ENCODE results near the gene FANCG. TPM values are rescaled to one million over a fixed set of nuclear protein-coding genes. Genes with fewer than 3 reads are reported as not detected.

The FANCG gene
- polyA plus RNA-seq, 1 donor from 2014 or later = 15.9 TPM

GRCh38 chr9:35057271-35057620 lies 22.5 kb downstream of the FANCG start:
- Mint-ChIP-seq H3K4me3 (no peak overlapping the region), H3K27ac (peak overlapping the region in 2 of 3 donors; percentile 4 to 74), H3K27me3 (no peaks in the 10 kb centered on the region), H3K9me3 (no peaks in the 10 kb centered on the region), H3K4me1 (peaks cover 0 to 2% (median 0%) of the 10 kb centered on the region in 3 donors), H3K36me3 (peaks cover 14% of the 10 kb centered on the region)

GRCh38 chr9:35056571-35057270 lies 23.0 kb downstream of the FANCG start:
- H3K27me3 Mint-ChIP-seq = no peaks in the 10 kb centered on the region
- peaks cover 14% of the 10 kb centered on the region for H3K36me3 Mint-ChIP-seq
- H3K4me3 Mint-ChIP-seq = peak overlapping the region in 1 of 4 donors; percentile 31
- no peaks in the 10 kb centered on the region for H3K9me3 Mint-ChIP-seq
- peaks cover 0 to 2% (median 0%) of the 10 kb centered on the region in 3 donors for H3K4me1 Mint-ChIP-seq
- peak overlapping the region in 2 of 3 donors; percentile 4 to 74 for H3K27ac Mint-ChIP-seq

- Mint-ChIP-seq H3K36me3 (peaks cover 15% of the 10 kb centered on the region), H3K27me3 (no peaks in the 10 kb centered on the region), H3K4me3 (no peak overlapping the region), H3K4me1 (peaks cover 4 to 5% (median 5%) of the 10 kb centered on the region in 3 donors), H3K9me3 (no peaks in the 10 kb centered on the region), H3K27ac (peak overlapping the region in 1 of 3 donors; percentile 40)
Measured at GRCh38 chr9:35054871-35055644, 24.7 kb downstream of the FANCG start.

- H3K27me3 Mint-ChIP-seq = no peaks in the 10 kb centered on the region
- H3K27ac Mint-ChIP-seq = peak overlapping the region in 1 of 3 donors; percentile 40
- H3K4me1 Mint-ChIP-seq = peaks cover 4 to 5% (median 5%) of the 10 kb centered on the region in 3 donors
- peaks cover 13% of the 10 kb centered on the region for H3K36me3 Mint-ChIP-seq
- no peak overlapping the region for H3K4me3 Mint-ChIP-seq
- no peaks in the 10 kb centered on the region for H3K9me3 Mint-ChIP-seq
Measured at GRCh38 chr9:35054185-35054835, 25.4 kb downstream of the FANCG start.

DNA sequence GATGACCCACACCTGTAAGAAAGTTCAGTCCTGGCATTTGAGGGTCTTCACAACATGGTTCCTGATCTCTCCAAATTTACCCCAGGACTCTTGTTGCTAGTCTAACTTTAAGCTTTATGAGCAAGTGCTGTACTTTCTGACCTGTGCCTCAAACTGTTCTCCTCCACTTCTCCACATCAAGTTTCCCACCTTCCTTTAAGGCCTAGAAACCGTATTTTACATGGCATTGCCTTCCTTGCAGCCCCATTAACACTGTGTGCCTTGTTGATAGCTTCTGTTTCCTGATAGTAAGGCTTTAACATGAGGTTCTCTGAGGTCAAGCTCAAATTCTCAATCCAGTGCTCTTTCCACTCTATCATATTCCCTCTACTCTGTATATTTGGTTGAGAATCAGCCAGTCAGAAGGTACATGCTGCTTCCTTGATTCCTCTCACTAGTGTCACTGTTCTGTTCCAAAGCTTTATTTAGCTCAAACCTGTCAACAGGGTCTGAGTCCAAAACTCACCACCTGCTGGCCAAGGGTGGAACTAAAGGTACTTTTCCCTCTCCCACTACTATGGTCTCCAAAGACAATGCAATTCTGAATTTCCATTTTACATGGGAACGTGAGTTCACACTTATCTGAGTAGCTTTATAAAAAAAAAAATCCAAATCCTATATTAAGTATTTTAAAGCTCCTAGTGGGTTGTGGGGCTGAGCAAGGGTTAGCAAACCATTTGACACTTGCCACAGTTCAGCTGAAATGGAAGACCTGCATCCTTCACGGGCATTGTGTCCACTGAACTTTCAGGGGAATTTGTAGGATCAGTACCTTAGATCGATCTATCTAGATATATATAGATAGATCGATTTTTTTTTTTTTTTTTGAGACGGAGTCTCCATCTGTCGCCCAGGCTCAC lies 28.4 kb downstream of the FANCG start:
- H3K9me3 Mint-ChIP-seq = no peaks in the 10 kb centered on the region
- H3K4me3 Mint-ChIP-seq = no peak overlapping the region
- peaks cover 4 to 7% (median 5%) of the 10 kb centered on the region in 3 donors for H3K4me1 Mint-ChIP-seq
- no peaks in the 10 kb centered on the region for H3K27me3 Mint-ChIP-seq
- peak overlapping the region in 1 of 3 donors; percentile 33 for H3K27ac Mint-ChIP-seq
- peaks cover 10% of the 10 kb centered on the region for H3K36me3 Mint-ChIP-seq

GRCh38 chr9:35048511-35048910 lies 31.2 kb downstream of the FANCG start:
- Mint-ChIP-seq H3K4me3 (no peak overlapping the region), H3K36me3 (peaks cover 10% of the 10 kb centered on the region), H3K27me3 (no peaks in the 10 kb centered on the region), H3K4me1 (peaks cover 5 to 7% (median 6%) of the 10 kb centered on the region in 3 donors), H3K9me3 (no peaks in the 10 kb centered on the region), H3K27ac (no peak overlapping the region)

GRCh38 chr9:35044071-35044470 lies 35.7 kb downstream of the FANCG start:
- Mint-ChIP-seq H3K9me3 (no peaks in the 10 kb centered on the region), H3K27me3 (no peaks in the 10 kb centered on the region), H3K27ac (no peak overlapping the region), H3K4me3 (no peak overlapping the region), H3K36me3 (peaks cover 12% of the 10 kb centered on the region), H3K4me1 (peaks cover 2 to 8% (median 7%) of the 10 kb centered on the region in 3 donors)

GRCh38 chr9:35042891-35043545 lies 36.7 kb downstream of the FANCG start:
- no peak overlapping the region for H3K4me3 Mint-ChIP-seq
- H3K4me1 Mint-ChIP-seq = peaks cover 2 to 8% (median 5%) of the 10 kb centered on the region in 3 donors
- H3K36me3 Mint-ChIP-seq = peaks cover 10% of the 10 kb centered on the region
- H3K27me3 Mint-ChIP-seq = no peaks in the 10 kb centered on the region
- peak overlapping the region in 1 of 3 donors; percentile 67 for H3K27ac Mint-ChIP-seq
- no peaks in the 10 kb centered on the region for H3K9me3 Mint-ChIP-seq

DNA sequence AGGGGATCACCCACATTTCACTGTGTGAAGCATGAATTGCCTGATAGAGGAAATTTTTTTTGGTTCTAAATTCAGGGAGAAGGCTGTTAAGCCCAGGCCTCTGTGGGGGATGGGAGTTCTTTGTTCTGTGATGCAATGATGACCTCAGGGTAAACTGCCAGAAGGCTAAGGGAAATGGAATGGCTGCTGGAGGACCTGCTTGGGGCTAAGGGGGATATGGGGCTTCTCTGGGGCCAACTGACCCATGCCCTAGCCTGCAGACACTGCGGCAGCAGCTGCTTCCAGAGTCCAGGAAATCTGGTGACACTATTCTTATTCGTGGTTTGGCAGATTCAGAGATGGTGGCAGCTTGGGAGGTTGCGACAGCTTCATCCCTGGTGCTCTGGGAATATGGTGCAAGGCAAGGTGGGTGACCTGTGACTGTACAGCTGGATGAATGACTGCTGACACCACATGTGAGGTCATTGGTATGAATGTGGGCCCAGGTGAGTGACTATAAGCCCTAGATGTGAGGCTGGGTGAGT lies 37.6 kb downstream of the FANCG start:
- Mint-ChIP-seq H3K9me3 (no peaks in the 10 kb centered on the region), H3K27ac (peak overlapping the region in 1 of 3 donors; percentile 67), H3K27me3 (no peaks in the 10 kb centered on the region), H3K4me1 (peaks cover 2 to 8% (median 5%) of the 10 kb centered on the region in 3 donors), H3K4me3 (no peak overlapping the region), H3K36me3 (peaks cover 10% of the 10 kb centered on the region)

GRCh38 chr9:35035851-35036701 lies 43.7 kb downstream of the FANCG start:
- Mint-ChIP-seq H3K36me3 (peaks cover 6% of the 10 kb centered on the region), H3K9me3 (no peaks in the 10 kb centered on the region), H3K4me1 (peaks cover 0 to 8% (median 1%) of the 10 kb centered on the region in 3 donors), H3K27me3 (no peaks in the 10 kb centered on the region), H3K4me3 (peak overlapping the region in 3 of 4 donors; percentile 51 to 84 (median 52)), H3K27ac (no peak overlapping the region)

GRCh38 chr9:35033101-35033500 lies 46.6 kb downstream of the FANCG start:
- H3K4me3 Mint-ChIP-seq = no peak overlapping the region
- peaks cover 8% of the 10 kb centered on the region for H3K36me3 Mint-ChIP-seq
- H3K4me1 Mint-ChIP-seq = peaks cover 0 to 4% (median 1%) of the 10 kb centered on the region in 3 donors
- no peaks in the 10 kb centered on the region for H3K27me3 Mint-ChIP-seq
- H3K9me3 Mint-ChIP-seq = no peaks in the 10 kb centered on the region
- H3K27ac Mint-ChIP-seq = no peak overlapping the region

DNA sequence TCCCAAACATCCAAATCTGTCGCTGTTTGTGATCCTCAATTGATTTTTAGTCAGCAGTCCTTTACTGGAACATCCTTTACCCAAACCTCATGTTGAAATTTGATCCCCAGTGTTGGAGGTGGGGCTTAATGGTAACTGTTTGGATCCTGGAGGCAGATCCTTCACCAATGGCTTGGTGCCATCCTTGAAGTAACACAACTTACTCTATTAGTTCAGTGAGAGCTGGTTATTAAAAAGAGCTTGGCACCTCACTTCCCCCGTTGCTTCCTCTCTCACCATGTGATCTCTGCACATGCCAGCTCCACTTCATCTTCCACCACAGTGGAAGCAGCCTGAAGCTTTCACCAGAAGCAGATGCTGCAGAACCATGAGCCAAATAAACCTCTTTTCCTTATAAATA lies 49.9 kb downstream of the FANCG start:
- no peaks in the 10 kb centered on the region for H3K27me3 Mint-ChIP-seq
- no peak overlapping the region for H3K4me3 Mint-ChIP-seq
- H3K27ac Mint-ChIP-seq = no peak overlapping the region
- H3K36me3 Mint-ChIP-seq = peaks cover 8% of the 10 kb centered on the region
- no peaks in the 10 kb centered on the region for H3K9me3 Mint-ChIP-seq
- H3K4me1 Mint-ChIP-seq = peaks cover 0 to 10% (median 2%) of the 10 kb centered on the region in 3 donors

GRCh38 chr9:35029241-35029640 lies 50.5 kb downstream of the FANCG start:
- H3K4me1 Mint-ChIP-seq = peaks cover 0 to 10% (median 2%) of the 10 kb centered on the region in 3 donors
- H3K27ac Mint-ChIP-seq = no peak overlapping the region
- H3K36me3 Mint-ChIP-seq = peaks cover 8% of the 10 kb centered on the region
- no peaks in the 10 kb centered on the region for H3K9me3 Mint-ChIP-seq
- H3K4me3 Mint-ChIP-seq = no peak overlapping the region
- no peaks in the 10 kb centered on the region for H3K27me3 Mint-ChIP-seq

Data from IgD-negative memory B cell (primary cell).